Activated CD8-positive, alpha-beta memory T cell treated with anti-CD3 and anti-CD28 coated beads for 4 hours (primary cell): ENCODE measurements around the gene GPS1.
A peak's percentile ranks its signal among the peaks of the same experiment; 100 is the strongest.

Experiments used
- DNase-seq, 2 donors: peaks; one replicate each; pipeline ENCODE4 v3.0.0-alpha.2; 2020; ENCODE audit warnings: low read depth in 2 of 2

Gene GPS1

DNA sequence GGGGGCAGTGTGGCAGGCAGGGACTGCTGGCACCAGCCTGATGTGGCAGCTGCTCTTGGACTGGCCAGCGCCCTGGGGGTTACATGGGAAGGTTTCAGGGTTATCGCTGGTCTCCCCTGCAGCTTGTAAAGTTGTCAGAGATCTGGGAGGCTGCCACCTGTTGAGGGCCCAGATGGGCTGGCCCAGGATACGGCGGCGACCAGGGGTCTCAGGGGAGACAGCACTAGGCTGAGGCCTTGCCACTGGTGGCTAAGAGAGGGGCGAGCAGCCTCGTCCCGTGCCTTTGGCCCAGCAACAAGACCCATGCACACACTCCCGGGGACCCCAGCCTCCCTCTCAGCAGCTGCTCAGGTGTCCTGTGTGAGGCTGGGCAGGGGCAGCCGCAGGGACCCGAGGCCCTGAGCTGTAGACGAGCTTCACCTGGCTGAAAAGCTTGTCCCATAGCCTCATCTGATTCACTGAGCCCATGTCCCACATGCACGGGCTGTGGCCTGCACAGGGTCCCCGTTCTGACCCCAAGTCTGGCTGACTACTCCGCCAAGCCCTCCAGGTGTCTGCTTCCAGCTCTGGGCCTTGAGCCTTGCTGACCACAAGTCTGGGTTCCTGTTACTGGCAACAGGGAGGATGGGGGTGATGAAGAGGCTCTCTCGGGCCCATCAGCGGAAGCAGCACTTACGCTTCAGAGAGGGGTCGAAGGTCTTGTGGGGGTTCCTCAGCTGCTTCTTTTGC, 7.7 kb downstream of the GPS1 start:
- no peak for DNase-seq

DNA sequence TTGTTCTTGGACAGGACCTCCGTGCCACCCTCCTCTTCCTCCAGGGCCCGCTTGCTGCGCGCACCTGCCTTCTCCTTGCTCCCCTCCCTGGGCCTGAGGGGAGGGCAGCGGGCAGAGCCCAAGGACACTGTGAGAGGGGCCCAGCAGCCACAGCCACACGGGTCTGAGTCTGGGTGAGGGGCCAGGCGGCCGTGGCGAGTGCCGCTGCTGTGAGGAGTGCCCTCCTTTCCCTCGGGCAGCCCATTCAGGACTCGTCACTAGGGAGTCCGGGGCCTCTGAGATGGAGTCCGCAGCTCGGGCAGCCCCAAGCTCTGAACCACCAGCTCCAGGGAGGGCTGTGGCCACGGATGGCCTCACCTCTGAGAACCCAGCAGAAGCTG, 8.3 kb downstream of the GPS1 start:
- no peak for DNase-seq

DNA sequence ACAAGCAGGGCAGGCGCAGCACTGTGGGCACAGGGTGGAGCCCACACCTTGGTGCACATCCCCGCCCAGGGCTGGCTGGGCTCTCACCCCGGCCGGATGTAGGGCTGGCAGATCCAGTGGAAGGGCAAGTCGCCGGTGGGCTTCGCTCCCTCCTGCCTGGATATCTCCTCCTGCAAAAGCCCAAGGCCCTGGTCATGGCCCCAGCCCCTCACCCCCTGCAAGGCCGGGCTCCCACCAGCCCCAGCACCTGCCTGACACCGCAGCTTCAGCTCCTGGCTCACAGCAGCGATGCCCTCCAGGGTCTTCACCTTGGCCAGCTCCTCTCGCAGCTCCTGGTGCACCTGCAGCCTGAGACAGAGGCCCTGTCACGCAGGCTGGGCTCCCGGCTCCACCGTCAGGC, 8.9 kb downstream of the GPS1 start:
- no peak for DNase-seq

DNA sequence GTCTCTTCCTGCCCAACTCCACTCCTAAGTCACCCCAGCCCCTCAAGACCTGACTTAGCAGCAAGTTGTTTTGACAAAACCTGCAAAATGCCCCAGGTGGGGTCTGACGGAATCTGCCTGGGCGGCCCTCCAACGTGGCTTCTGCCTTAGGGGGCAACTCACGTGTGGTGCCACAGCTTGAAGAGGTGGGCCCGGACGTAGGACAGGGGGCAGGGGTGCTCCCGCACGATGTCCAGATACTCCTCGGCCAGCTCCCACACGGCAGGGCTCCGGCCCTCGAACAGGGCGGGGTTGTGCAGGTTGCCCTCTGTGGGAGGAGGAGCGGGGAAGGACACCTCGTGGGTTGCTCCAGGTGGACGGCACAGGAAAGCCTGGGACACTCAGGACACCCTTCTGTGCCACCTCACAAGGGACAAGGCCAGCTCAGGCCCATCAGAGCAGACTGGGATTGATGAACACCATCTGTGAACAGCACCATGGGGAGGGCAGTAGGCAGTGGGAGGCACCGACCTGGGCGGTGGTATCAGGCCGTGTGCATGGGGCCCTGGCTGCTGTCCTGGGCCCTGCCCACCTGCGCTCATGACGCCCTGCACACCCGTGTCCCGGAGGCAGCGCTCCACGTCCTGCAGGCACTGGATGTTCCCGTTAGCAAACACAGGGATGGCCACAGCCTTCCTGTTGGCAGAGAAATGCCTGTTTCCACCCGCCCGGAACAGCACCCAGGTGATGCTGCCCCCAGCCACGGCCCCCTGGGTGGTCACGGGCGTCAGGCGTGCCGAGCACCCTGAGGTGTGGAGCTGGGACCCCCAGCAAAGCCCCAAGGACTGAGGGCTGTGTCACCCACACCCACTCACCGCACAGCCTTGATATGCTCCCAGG, 9.6 kb downstream of the GPS1 start:
- no peak for DNase-seq

DNA sequence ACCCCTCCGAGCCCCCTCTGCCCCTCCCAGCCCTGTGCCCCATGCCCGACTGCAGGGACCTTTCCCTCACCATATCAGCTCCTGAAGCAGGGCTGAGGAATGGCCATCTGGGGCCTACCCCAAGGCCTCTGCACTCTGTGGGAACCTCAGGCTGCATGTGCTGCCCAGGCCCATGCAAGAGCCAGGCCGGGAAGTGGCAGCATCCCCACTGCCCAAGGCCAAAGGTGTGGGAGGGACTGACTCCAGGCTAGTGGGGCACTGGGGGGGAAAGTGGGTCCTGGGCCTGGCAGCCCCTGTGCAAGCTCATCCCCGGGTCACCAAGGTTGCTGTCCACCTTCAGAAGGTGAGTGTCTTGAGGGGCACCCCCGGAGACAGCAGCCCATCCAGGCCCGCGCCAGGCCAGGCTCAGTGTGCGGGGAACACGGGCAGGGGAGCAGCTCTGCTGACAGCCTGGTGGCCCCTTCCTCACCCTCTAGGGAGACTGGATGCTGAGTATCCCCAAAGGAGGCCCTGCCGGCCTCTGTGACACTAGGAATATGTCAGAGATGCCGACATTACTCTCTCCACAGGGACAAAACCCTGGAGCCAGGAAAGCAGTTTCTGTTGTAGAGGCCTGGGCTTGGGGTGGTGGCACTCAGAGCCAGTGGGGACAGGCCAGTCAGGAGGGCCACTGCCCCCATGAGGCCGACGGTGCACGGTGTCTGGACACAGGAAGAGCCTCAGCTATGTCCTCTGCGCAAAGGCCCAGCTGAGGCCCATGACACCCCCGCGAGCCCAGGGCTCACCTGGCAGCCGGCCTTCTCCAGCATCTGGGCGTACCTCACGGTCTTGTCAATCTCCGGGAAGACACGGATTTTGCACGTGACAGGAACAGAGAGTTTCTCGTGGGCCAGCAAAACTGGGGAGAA, 10.6 kb downstream of the GPS1 start:
- no peak for DNase-seq

DNA sequence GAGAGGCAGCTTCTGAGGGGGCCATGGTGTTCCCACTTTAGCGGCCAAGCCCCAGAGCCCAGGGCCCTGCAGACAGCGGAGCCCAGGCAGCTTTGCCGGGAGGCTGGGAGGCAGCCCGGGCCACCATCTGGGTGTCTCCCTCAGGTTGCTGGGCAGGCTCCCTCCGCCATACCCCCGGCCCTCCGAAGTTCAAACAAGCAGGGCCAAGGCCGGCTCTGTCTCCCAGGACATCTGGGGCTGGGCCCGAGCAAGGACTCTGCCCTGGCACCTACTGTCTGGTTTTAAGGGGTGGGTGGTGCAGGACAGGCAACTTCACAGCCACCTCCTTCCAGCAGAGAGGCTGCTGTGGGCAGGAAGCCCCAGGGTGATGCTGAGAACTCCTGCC, 11.3 kb downstream of the GPS1 start:
- no peak for DNase-seq

- no peak for DNase-seq
Measured at GRCh38 chr17:82063424-82064415, 12.0 kb downstream of the GPS1 start.

DNA sequence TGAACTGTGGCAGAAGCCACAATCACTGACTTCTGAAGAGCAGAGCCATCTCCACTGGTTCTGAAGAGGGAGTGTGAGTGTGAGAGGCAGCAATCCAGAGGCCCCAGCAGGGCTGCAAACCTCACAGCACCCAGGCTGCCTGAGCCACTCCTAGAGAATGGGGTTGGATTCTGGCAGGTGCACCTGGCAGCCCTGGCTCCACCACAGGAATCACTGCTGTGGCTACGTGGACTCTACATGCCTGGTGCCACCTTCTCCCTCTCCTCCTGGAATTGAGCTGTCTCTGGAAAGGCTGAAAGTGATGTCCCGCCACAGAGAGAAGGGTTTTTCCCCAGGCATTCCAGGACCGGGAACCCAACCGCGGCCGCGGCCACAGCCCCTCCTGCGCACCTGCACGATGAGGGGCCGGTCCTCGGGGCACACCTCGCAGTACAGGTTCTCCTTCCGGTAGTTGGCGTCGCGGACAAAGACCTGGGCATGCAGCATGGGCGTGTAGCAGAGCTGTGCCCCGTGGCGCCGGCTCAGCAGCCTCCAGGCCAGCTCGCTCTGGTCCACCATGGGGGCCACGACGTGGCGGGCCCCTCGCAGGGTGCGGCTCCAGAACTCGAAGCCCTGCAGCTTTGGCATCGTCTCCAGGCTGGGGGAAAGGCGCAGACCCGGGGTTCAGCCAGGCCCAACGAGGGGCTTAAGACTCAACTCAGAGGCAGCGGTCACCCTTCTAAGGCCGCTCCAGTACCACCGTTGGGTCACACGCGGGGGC, 12.9 kb downstream of the GPS1 start:
- no peak for DNase-seq

DNA sequence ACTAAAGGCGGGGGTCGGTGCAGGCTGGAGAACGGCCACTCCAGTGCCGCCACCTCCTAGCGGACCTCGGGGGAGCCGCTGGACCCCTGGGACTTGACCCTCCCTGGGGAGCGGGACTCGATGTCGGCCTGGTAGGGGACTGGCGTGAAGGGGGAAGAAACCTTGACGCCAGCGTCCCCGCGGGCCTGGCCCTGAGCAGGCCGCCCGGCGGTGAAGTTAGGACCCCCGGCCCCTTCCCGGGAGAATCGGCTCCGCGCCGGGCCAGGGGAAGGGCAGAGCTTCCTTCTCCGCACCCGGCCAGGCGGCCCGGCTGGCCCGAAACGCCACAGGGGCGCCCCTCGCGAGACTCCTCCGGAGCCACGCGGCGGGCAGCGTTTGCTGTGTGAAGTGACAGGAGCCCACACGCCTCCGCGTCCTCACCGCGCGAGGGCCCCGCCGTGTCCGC, 13.5 kb downstream of the GPS1 start:
- DNase-seq: no peak

DNA sequence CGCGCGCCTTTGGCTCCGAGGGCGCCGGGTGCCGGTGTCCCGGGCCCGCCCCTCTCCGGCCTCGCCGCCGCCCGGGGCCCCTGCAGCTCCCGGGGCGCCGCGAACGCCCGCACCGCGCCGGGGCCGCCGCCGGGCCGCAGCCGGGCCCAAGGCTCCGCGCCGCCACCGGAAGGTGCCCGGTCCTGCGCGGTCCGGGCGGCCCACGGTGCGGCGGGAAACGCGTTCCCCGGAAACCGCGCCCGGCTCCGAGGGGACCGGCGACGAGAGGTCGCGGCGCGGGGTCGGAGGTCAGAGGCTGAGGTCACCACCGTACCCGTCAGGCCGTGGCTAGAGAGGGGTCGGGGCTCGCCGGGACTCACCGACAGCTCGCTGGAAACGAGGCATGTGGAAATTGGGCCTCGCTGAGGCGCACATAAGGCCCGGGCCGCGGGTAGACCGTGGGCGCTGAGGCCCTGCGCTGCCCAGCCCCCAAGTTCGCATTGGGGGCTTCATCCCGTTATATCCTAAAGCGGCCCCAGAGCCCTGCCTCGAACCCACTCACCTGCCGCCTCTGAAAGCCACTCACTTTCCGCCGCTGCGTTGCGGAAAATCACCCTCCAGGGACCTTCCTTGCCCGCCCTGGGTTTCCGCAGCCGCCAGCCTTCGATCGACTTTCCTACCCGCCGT, 14.1 kb downstream of the GPS1 start, which contains the start of gene DUS1L:
DUS1L (minus strand) TSS at position 167 of the 666 bp plus-strand sequence. CDS start 745 bp downstream, outside the sequence.
- DNase-seq: peak; percentile 25 to 37

DNA sequence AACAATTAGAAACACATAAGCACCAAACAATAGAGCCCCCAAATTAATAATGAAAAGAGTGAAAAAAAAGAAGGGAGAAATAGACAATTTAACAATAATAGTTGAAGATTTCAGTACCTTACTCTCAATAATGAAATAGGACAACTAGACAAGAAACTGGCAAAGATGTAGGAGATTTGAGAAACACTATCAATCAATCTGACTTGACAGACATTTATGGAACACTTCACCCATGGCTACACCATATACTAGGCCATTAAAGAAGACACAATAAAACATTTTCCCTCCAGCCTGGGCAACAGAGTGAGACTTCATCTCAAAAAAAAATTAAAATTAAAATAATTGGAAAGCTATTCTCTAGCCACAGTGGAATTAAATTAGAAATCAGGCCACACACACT, 18.9 kb downstream of the GPS1 start:
- no peak for DNase-seq

GRCh38 chr17:82072827-82073226, 21.1 kb downstream of the GPS1 start:
- no peak for DNase-seq

- no peak for DNase-seq
Measured at GRCh38 chr17:82073446-82073845, 21.7 kb downstream of the GPS1 start.

- DNase-seq: no peak
Measured at GRCh38 chr17:82076018-82076784, 24.5 kb downstream of the GPS1 start.

GRCh38 chr17:82076785-82077591, 25.3 kb downstream of the GPS1 start:
- DNase-seq: no peak

DNA sequence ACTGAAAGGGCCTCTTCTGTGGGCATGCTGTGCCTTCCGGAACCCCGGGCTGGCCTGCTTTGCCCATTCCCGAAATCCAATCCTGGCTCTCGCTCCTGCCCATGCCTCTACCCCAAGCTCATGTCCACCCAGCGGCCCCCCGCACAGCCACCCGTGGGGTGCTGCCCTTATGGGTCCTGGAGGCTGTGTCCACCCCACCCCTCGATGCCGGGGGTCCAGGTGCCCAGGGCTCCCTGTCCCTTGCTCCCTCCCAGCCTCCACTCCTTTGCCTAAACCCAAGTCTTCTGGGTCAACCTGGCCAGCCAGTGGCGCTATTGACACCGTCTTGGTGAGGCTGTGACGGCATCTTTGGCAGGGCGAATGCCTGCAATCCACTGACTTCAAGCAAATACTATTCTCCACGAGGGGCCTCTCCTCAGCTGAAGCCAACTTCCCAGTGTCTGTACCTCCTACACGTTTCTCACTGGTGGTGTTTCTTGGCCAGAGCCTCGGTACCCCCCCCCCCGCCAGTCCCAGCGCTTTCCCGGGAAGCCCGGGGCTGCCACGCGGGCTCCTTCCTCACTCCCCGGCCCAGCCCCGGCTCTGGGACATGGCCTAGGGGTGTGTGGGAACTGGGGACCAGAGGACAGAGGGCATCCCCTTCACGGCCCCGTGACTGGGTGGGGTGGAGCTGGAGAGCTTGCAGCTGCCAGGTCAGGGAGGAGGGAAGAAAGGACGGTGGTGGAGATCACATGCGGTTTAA, 26.1 kb downstream of the GPS1 start:
- DNase-seq: no peak

GRCh38 chr17:82078433-82078832, 26.7 kb downstream of the GPS1 start:
- DNase-seq: no peak
